ENCODE results near the gene GRB2. TPM values are rescaled to one million over a fixed set of nuclear protein-coding genes. Genes with fewer than 3 reads are reported as not detected.

Gene GRB2
- total and polyA plus RNA-seq, 10 of the 15 experiments (the other 5 are each of a cell fraction or from before 2014, with no cell fraction given), result 113 to 268 (median 158) TPM

GRCh38 chr17:75390982-75391381 is 14.5 kb downstream of the GRB2 start (continued):
- no peak for TF ChIP-seq RCOR1 (conservative IDR thresholded peaks at IDR 0.05; ENCODE audit: low read depth, low read length)
- TF ChIP-seq MEF2B (IDR thresholded peaks at IDR 0.05; ENCODE audit: partially characterized antibody, poor library complexity, severe bottlenecking), result no peak
- no peak for TF ChIP-seq TARDBP (IDR thresholded peaks at IDR 0.05; ENCODE audit: borderline replicate concordance)
- no peak for TF ChIP-seq FOXK2 (IDR thresholded peaks at IDR 0.05)
- TF ChIP-seq E4F1 (IDR thresholded peaks at IDR 0.05; ENCODE audit: borderline replicate concordance, partially characterized antibody), result no peak
- TF ChIP-seq EZH2 (IDR thresholded peaks at IDR 0.05; ENCODE audit: borderline replicate concordance, control insufficient read depth, low read depth, low read length), result no peak
- no peak for TF ChIP-seq ELK1 (IDR thresholded peaks at IDR 0.05; ENCODE audit: low read depth, low read length)
- no peak for TF ChIP-seq ZBTB33 (IDR thresholded peaks at IDR 0.05)
- TF ChIP-seq HDAC2 (IDR thresholded peaks at IDR 0.05), result no peak

Data from GM12878 (cell line).